Middle frontal gyrus (tissue), 1 donor: Measurements from ENCODE around the gene RBKS.

Experiments
- DNase-seq: peaks from one replicate; pipeline ENCODE4 v3.0.0-alpha.2; 2015; ENCODE audit warnings: low spot score; ENCODE audit errors: extremely low spot score

Gene RBKS

DNA sequence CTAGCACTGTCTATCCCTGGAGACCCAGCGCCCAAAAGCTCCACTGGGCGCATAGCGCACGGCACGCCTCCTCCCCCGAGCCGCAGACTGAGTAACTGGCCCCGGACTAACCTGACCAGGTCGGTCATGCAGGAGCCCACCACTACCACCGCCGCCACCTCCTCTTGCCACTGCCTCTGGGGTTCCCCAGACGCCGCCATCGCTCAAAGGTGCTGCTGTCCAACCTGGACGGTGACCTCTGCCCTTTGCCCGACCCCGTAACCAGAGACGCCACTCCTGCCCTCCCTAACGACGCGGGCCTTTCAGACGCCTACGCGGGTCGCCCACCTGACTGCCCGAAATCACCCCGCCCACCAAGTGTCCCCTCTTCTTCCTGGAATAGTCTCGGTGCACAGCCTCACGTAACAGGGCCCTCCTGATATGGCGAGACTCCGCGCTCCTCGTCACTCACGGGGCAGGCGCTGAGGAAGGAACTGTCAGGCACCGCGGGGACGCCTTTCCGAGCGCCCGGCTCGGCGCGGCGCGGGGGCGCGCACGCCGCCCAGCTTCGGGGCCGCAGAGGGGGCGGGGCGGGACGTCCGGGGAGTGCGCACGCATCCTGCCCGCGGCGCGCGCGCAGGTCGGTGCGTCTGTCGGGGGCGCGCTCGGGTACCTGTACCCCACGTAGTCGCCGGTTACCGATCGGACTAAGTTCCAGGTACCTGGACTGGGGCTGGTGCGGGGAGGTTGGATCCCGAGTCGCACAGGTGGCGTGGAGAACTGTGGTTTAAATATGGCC, at the start of gene RBKS, which contains the start of gene BABAM2:
Gene RBKS, minus strand, starts transcription at position 242 of the 778 bp plus-strand sequence. Its CDS starts 42 bp downstream, at position 200.
Gene BABAM2, plus strand, starts transcription at position 584 of the 778 bp plus-strand sequence. CDS start 3,828 bp downstream, outside the sequence.
- peak; percentile 54 for DNase-seq

DNA sequence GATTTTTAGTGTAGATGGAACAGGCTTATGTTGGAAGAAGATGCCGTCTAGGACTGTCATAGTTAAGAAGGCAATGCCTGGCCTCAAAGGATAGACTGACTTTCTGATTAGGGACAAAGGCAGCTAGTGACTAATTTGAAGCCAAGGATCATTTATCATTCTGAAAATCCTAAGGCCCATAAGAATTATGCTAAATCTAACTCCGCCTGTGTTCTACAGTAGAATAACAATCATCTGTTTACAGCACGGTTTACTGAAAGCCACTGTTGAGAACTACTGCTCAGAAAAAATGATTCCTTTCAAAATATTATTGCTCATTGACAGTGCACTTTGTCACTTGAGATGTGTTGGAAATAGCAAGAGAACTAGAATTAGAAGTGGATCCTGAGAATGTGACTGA, 44.8 kb upstream of the RBKS start:
- no peak for DNase-seq

DNA sequence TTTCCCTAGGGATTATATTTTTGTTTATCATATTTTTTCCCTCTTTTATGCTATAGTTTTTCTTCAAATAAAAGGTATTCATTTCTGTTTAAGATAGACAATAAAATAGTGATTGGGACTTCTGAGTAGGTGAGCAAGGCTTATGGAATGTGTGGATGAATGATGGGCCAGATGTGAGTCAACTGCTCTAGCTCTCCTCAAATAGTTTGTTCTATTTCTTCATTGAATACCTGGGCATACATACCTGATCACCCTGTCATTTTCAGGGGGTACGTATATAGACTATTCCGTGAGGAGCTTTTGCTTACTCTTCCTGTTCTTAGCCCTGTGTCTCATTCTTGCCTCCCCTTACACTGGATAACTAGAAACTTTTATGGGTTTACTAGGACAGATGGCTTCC, 42.2 kb upstream of the RBKS start:
- DNase-seq = no peak

GRCh38 chr2:27931361-27931950, 41.3 kb upstream of the RBKS start:
- no peak for DNase-seq

DNA sequence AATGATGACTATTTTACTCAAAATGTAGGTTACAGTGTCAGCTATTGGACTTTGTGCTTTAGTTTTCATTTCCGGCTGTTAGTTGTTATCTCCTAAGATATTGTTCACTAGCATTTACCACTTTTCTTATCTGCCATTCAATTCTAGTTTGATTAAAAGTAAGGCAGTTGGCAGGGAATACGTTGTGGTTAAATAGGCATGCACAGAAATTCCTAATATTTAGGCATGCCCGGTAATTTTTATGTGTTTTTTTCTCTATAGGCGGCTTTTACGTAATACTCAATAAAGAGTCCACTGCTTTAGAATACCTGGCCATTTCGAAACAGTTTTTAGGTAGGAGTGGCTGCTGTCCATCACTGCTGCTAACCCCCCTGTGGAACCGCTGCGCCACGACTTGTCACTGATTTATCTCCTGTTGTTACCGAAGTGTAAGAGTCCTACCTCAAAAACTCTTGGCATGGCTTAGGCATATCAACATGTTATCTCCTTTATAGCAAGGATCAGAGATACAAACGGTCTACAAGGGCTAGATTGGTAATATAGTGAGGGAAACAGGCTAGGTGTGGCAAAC, 39.8 kb upstream of the RBKS start:
- no peak for DNase-seq

DNA sequence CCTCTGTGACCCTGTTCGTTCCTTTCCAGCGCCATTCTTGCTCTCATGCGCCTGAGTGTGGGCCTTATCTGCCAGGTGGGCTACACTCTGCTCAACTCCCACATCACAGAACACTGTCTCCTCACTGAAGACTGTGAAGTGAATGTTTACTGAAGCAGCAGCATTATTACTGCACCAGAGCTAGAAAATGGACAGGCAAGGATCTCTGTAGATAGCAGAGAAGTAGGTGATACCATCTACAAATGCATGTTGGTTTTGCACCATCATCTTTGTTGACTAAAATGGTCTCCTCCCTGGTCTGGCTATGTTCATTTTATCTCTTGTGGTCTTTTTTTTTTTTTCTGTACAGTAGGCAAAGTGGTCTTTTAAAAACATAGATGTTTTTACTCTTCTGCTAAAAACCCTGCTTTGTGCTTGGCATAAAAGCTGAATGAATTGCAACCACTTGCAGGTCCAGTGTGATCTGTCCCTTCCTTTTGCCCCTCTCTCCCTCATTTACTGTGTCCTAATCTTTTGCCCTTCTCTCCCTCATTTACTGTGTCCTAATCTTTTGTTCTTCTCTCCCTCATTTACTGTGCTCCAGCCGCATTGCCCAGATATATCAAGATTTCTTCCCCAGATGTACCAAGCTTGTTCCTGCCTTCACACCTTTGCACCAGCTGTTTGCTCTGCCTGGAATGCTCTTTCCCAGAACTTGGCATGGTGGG, 35.7 kb upstream of the RBKS start:
- no peak for DNase-seq

- no peak for DNase-seq
These were observed 32.7 kb upstream of the RBKS start for GRCh38 chr2:27922842-27923241.

GRCh38 chr2:27921880-27922547, 31.8 kb upstream of the RBKS start:
- DNase-seq = no peak

DNA sequence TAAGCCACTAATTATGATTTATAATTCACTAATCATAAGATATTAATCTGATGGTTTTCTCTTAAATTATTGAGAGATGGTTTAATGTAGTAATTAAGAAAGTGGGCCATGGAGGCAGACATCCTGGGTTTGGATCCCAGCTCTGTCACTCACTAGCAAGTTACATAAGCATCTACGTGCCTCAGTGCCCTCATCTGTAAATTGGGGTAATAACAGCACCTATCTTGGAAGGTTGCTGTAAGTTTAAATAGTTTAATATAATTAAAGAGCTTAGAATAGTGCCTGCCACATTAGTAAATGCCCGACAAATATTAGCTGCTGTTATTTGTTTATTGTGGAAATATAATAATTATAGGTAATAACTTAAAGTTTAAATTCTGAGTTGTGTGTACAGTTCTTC, 31.2 kb upstream of the RBKS start:
- DNase-seq = no peak

GRCh38 chr2:27920148-27920885, 30.1 kb upstream of the RBKS start:
- no peak for DNase-seq

DNA sequence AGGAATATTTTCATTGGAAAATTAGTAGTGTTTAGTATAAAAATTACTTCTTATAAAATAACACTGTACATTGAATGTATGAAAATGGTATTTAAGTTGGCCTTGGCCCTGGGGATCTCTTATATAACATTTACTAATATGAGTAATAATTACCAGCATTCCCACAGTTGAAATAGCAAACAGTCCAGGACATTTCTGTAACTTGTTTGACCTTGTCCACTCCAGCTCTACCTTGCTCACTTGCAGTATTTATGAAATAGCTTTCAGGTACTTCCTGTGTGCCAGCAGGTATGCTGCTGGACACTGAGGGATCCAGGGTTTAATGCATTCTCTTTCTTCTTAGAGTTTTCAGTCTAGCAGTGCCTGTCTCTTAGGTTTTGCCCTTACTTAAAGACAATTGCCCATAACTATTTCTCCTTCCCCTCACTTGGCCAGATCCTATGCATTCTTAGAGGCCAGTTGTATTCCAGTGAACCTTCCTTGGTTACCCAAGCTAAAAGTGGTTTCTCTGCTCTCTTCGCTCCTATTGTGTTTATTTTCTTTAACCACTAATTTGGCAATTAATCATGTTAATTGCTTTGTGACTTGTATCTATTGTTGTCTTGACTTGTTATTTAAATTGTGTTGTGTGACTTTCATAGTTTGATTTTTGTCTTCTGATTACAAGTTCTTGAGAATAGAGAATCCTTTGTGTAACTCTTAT, 26.3 kb upstream of the RBKS start:
- no peak for DNase-seq

GRCh38 chr2:27915874-27916273, 25.7 kb upstream of the RBKS start:
- DNase-seq = no peak

DNA sequence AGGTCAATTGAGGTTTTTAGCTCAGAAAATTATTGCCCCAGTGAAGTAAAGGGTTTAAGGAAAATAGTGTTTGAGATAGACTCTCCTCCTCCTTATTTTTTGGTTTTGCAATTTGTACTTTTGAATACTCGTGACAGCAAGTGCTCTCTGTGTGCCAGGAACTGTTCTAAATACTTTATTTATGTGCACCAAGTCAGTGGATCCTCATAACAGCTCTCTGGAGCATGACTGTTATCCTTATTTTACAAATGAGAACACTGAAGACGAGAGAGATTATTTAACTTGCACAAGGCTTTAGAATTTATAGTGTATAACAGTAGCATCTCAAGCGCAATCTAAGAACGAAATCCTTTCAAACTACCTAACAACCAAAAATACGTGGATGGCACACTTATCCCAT, 25.0 kb upstream of the RBKS start:
- DNase-seq = no peak

DNA sequence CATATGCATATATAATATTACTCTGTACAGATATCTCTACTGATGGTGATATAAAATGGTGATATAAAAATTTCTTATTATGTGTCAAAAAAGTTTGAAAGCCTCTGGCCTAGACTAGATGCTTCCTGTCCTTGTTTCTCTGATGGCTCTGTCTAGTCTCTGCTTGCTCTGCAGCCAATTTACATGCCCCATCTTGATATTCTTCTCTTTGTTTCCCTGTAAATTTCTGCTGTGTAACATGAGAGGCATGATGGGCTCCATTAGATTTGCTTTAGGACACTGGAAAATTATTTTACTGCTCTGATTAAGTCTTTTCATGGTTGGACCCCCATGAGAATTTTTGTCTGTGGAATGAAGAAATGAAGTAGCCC, 24.6 kb upstream of the RBKS start:
- DNase-seq = no peak

DNA sequence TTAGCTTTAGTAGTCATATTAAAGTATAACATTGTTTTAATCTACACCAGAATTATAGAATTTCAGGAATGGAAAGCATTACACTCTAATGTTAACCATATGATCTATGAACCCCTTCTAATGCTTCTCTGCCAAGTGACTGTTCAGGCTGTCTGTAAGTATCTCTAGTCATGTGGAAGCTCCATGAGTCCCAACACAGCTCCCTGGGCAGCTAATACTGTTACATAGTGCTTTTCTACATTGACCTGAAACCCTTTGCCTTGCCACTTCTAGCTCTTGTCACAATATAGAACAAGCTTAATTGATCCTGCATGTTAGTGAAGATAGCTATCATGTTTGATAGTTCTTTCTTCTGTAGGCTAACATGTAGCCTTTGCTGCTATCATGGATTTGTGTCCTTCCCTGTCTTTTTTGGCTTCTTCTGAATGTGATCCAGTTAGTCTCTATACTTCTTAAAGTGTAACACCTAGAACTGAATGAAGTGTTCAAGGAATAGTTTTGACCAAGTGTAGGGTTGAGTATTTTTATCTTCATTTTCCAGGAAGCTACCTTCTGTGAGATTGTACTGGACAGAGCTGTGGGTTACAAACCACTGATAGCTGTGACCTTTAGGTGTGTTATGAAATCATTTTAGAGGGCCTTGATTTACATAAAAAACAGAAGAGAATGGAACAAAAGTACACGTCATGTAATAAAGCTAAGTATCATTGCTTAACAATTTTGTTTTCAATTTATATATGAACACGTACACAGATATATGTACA, 24.0 kb upstream of the RBKS start:
- no peak for DNase-seq

GRCh38 chr2:27912512-27912911, 22.3 kb upstream of the RBKS start:
- no peak for DNase-seq

DNA sequence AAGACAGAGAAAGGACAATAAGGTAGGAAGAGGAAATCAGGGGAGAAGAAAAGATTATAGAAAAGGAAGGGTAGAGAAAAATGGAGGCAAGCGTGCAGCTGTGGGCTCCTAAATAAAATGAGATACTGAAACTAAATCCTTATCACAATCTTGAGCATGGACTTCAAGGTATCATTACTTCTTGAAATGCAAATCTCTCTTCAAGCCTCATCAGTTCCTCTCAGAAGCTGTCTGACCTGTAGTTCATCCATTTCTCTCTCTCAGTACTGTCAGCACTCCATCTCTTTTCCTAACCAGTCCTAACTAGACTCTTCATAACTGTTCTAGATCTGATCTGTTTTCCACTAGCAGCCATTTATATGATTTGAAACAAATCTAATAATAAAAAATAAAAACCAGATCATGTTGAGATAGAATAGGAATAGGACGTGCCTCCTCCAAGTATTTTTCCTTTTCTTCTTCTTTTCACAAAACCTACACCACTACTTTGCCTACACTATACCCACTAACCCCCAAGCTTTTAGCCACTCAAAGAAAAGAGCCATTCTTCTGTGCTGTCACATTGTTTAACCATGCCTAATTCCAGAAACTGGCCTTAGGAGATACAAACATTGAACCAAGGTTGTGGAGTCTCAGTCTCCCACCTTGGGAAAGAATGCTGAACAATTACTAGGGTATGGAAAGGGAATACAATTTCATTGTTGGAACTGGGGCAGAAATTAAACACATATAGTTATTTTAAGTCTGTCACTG, 21.4 kb upstream of the RBKS start:
- DNase-seq = no peak

GRCh38 chr2:27909901-27910300, 19.7 kb upstream of the RBKS start:
- no peak for DNase-seq

DNA sequence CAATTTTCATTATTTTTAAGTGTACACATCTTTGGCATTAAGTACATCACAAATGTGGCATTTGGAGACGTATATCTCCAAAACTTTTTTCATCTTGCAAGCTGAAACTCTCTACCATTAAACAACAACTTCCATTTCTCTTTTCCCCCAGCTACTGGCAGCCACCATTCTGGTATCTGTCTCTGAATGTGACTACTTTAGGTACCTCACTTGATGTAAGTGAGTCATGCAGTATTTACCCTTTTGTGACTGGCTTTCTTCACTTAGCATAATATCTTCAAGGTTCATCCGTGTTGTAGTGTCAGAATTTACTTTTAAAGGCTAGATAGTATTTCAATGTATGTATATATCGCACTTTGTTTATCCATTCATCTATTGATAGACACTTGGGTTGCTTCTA, 17.4 kb upstream of the RBKS start:
- DNase-seq = no peak
